Fibroblast of the aortic adventitia (primary cell): ENCODE results near the gene CCR7. TPM values are rescaled to one million over a fixed set of nuclear protein-coding genes. Genes with fewer than 3 reads are reported as not detected.
"Not testable (repeated sequence)": the region's sequence is repeated elsewhere in the genome, so short reads cannot be mapped to it uniquely, and the experiment has no call there.

Source experiments
- DNase-seq: peaks from one replicate; pipeline ENCODE4 v3.0.0-alpha.2; 2010; ENCODE audit warnings: low read depth
- H3K4me3 ChIP-seq: 2 replicates; pipeline ENCODE4 v1.5.1; 2011; ENCODE audit warnings: low read depth, mild to moderate bottlenecking, control low read depth, low read length, moderate library complexity
- CTCF ChIP-seq: IDR thresholded peaks from 2 replicates; pipeline ENCODE4 v1.5.1; 2011; ENCODE audit warnings: mild to moderate bottlenecking, low read length, control low read depth, inconsistent platforms; ENCODE audit not compliant: insufficient read depth
- total RNA-seq: library from RNA; depleted of rRNA; stranded (reverse); fragments of >200 nt; gene quantifications from 2 replicates; pipeline ENCODE4 v1.2.3, GENCODE V29; 2012; ENCODE audit warnings: low replicate concordance

CCR7 gene
- total RNA-seq, 1 donor = not detected

- TF ChIP-seq CTCF = no peak
- no peak for DNase-seq
- H3K4me3 ChIP-seq = no peak overlapping the region
Observed at GRCh38 chr17:40596261-40596919, 31.1 kb upstream of the CCR7 start.

- H3K4me3 ChIP-seq = no peak overlapping the region
- no peak for TF ChIP-seq CTCF
- no peak for DNase-seq
Observed at GRCh38 chr17:40590742-40591141, 25.5 kb upstream of the CCR7 start.

GRCh38 chr17:40588552-40588951 lies 23.3 kb upstream of the CCR7 start:
- no peak for DNase-seq
- no peak for TF ChIP-seq CTCF
- no peak overlapping the region for H3K4me3 ChIP-seq

- H3K4me3 ChIP-seq, DNase-seq: not testable (repeated sequence)
Observed at GRCh38 chr17:40586264-40586663, 21.0 kb upstream of the CCR7 start.

GRCh38 chr17:40584950-40585349 lies 19.7 kb upstream of the CCR7 start:
- DNase-seq, H3K4me3 ChIP-seq: not testable (repeated sequence)

- DNase-seq = no peak
- no peak overlapping the region for H3K4me3 ChIP-seq
- TF ChIP-seq CTCF = no peak
Observed at GRCh38 chr17:40582328-40582901, 17.1 kb upstream of the CCR7 start.

GRCh38 chr17:40580140-40580539 lies 14.9 kb upstream of the CCR7 start:
- DNase-seq = no peak
- H3K4me3 ChIP-seq = no peak overlapping the region
- no peak for TF ChIP-seq CTCF

GRCh38 chr17:40579471-40579870 lies 14.2 kb upstream of the CCR7 start:
- no peak for TF ChIP-seq CTCF
- no peak for DNase-seq
- no peak overlapping the region for H3K4me3 ChIP-seq
